ENCODE results near the gene MARCKSL1. TPM values are rescaled to one million over a fixed set of nuclear protein-coding genes. Genes with fewer than 3 reads are reported as not detected.

MARCKSL1 gene, protein sequence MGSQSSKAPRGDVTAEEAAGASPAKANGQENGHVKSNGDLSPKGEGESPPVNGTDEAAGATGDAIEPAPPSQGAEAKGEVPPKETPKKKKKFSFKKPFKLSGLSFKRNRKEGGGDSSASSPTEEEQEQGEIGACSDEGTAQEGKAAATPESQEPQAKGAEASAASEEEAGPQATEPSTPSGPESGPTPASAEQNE
- total RNA-seq (10 to 100 TPM; 13.0 to 20.3 TPM), polyA plus RNA-seq (10 to 100 TPM; 16.6 to 29.5 TPM)

DNA sequence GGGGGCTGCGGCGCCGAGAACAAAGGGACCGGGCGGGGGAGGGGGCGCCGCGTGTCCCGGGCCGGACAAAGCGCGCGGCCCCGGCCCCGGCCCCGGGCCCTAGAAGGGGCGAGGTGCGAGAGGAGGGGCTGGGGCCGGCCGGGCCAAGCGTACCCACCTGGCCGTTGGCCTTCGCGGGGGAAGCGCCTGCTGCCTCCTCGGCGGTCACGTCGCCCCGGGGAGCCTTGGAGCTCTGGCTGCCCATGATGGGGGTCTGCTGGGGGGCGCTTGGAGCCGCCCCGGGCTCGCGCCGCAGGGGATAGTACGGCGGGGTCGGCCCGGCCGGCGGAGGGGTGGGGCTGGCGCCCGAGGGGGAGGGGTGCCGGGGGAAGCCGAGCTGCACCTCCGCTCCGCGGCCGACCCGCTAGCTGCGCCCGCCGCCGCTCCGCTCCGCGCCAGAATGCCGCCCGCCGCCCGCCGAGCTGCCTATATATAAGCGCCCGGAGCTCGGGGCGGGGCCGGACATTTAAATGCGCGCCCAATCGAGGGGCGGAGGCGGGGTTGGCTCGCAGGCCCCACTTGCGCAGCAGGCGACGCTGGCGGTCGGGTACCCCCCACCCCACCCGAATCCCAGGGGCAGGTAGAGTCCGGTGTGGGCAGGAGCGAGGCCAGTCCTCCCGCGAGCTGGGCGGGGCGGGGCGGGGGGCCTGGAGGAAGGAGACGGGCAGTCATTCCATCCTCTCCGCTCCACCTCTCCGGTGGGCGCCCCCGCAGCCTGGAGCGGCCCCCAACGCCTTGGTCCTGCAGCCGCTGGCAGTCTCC lies at the start of gene MARCKSL1:
MARCKSL1 (minus strand) TSS at position 444 of the 801 bp plus-strand sequence; CDS start at position 244, 200 bp downstream.
- H3K9ac ChIP-seq (ENCODE audit: low read depth in 1 of 2, low read length in 2 of 2), result peak within 1 kb of the TSS in 1 of 2 donors; percentile 50
- TF ChIP-seq HNF4A (conservative IDR thresholded peaks at IDR 0.05), result no peak
- TF ChIP-seq, protein P1, sequence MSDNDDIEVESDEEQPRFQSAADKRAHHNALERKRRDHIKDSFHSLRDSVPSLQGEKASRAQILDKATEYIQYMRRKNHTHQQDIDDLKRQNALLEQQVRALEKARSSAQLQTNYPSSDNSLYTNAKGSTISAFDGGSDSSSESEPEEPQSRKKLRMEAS (IDR thresholded peaks at IDR 0.05), result no peak
- peak; percentile 26 for TF ChIP-seq YY1 (IDR thresholded peaks at IDR 0.05)
- TF ChIP-seq CTCF (IDR thresholded peaks at IDR 0.05; ENCODE audit: low read depth, low read length, missing input control), result no peak
- TF ChIP-seq TAF1 (conservative IDR thresholded peaks at IDR 0.05), result peak; percentile 65
- peak within 1 kb of the TSS; percentile 32 to 51 for H3K27ac ChIP-seq (ENCODE audit: low read depth in 1 of 2, low read length in 2 of 2)
- no peaks in the 10 kb centered on the region for H3K27me3 ChIP-seq (ENCODE audit: control insufficient read depth in 4 of 4, insufficient read depth in 4 of 4, low read length in 3 of 4)
- H3K36me3 ChIP-seq (ENCODE audit: control insufficient read depth in 4 of 4, insufficient read depth in 3 of 4, low read depth in 1 of 4, low read length in 3 of 4), result peaks cover 1 to 22% (median 11%) of the 10 kb centered on the region in 4 donors
- H3K4me1 ChIP-seq (ENCODE audit: control insufficient read depth in 4 of 4, insufficient read depth in 4 of 4, low read length in 3 of 4), result peaks cover 2 to 22% (median 8%) of the 10 kb centered on the region in 4 donors
- peak; percentile 86 for DNase-seq (ENCODE audit: low spot score)
- peak within 1 kb of the TSS in 2 of 3 donors; percentile 53 to 66 for H3K4me3 ChIP-seq (ENCODE audit: low read depth in 1 of 3, low read length in 3 of 3)
- H3K9me3 ChIP-seq (ENCODE audit: control insufficient read depth in 4 of 4, low read length in 3 of 4), result no peaks in the 10 kb centered on the region
- WGBS, result 4% methylated on average over 95 of the region's 95 CpGs

GRCh38 chr1:32380057-32380456 lies 44.0 kb upstream of the MARCKSL1 start:
- Histone ChIP-seq H3K9me3 (ENCODE audit: control insufficient read depth in 4 of 4, low read length in 3 of 4) (no peaks in the 10 kb centered on the region), H3K27me3 (ENCODE audit: control insufficient read depth in 4 of 4, insufficient read depth in 4 of 4, low read length in 3 of 4) (no peaks in the 10 kb centered on the region), H3K27ac (ENCODE audit: low read depth in 1 of 2, low read length in 2 of 2) (no peak overlapping the region), H3K36me3 (ENCODE audit: control insufficient read depth in 4 of 4, insufficient read depth in 3 of 4, low read depth in 1 of 4, low read length in 3 of 4) (peaks cover 6 to 95% (median 81%) of the 10 kb centered on the region in 4 donors), H3K4me1 (ENCODE audit: control insufficient read depth in 4 of 4, insufficient read depth in 4 of 4, low read length in 3 of 4) (no peaks in the 10 kb centered on the region), H3K4me3 (ENCODE audit: low read depth in 1 of 3, low read length in 3 of 3) (no peak overlapping the region), H3K9ac (ENCODE audit: low read depth in 1 of 2, low read length in 2 of 2) (no peak overlapping the region)
- no peak for TF ChIP-seq NR2F2 (IDR thresholded peaks at IDR 0.05)
- TF ChIP-seq TAF1 (conservative IDR thresholded peaks at IDR 0.05), result no peak
- no peak for TF ChIP-seq ZBTB33 (IDR thresholded peaks at IDR 0.05)
- TF ChIP-seq, protein P2, sequence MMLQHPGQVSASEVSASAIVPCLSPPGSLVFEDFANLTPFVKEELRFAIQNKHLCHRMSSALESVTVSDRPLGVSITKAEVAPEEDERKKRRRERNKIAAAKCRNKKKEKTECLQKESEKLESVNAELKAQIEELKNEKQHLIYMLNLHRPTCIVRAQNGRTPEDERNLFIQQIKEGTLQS (IDR thresholded peaks at IDR 0.05), result no peak
- no peak for TF ChIP-seq HNF4A (conservative IDR thresholded peaks at IDR 0.05)
- no peak for TF ChIP-seq YY1 (IDR thresholded peaks at IDR 0.05)
- no peak for TF ChIP-seq FOXA1 (IDR thresholded peaks at IDR 0.05)
- DNase-seq (ENCODE audit: low spot score), result no peak
- WGBS, result 93% methylated on average over 9 of the region's 9 CpGs

Measured in liver (tissue), 9 donors.